LNCAP (cell line): ENCODE results near the gene PARD3B.

ENCODE experiments used
- CTCF ChIP-seq: fragments of 450-650 bp; IDR thresholded peaks from 2 replicates; pipeline ENCODE4 v1.5.1; 2017; ENCODE audit warnings: mild to moderate bottlenecking

Gene PARD3B

GRCh38 chr2:204529795-204530463 lies 15.3 kb upstream of the PARD3B start:
- TF ChIP-seq CTCF, result no peak

- TF ChIP-seq CTCF, result no peak
Measured at GRCh38 chr2:204530464-204530805, 14.8 kb upstream of the PARD3B start.

- no peak for TF ChIP-seq CTCF
Measured at GRCh38 chr2:204533629-204534370, 11.5 kb upstream of the PARD3B start.

GRCh38 chr2:204535356-204535755 lies 9.9 kb upstream of the PARD3B start:
- no peak for TF ChIP-seq CTCF

GRCh38 chr2:204535764-204536163 lies 9.5 kb upstream of the PARD3B start:
- no peak for TF ChIP-seq CTCF

- TF ChIP-seq CTCF, result no peak
Measured at GRCh38 chr2:204538182-204539018, 6.9 kb upstream of the PARD3B start.

- TF ChIP-seq CTCF, result no peak
Measured at GRCh38 chr2:204539019-204539385, 6.3 kb upstream of the PARD3B start.
